GM21447 (cell line): ENCODE measurements around the gene TMEM272.
A peak's percentile ranks its signal among the peaks of the same experiment; 100 is the strongest.

ENCODE experiments used
- ATAC-seq: cut with Tn5 transposase; IDR thresholded peaks from one replicate; pipeline ENCODE4 v1.9.1; 2021; ENCODE audit not compliant: unreplicated experiment

TMEM272 gene

DNA sequence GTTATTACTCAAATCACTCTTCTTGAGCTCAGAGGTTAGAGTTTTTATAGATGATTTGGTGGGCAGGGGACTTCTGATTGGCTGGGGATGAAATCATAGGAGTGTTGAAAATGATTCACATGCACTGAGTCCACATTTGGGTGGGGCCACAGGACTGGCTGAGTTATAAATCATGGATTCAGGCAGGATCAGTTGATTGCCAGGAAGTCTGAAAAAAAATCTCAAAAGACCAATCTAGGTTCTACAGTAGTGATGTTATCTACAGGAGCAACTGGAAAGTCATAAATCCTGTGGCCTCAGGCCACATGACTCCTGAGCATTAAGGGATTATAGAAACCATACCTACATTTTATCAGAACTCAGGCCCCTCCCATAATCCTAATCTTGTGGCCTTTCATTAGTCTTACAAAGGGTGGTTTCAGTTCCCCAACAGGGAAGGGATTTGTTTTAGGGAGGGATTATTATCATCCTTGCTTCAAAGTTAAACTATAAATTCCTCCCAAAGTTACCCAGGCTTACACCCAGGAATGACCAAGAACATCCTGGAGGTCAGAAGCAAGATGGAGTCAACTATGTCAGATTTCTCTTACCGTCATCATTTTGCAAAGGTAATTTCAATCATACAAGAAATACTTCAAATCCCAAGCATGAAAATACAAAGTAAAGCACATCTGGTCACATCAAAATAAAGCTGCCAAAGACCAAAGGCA lies 11.2 kb upstream of the TMEM272 start:
- ATAC-seq = no peak

DNA sequence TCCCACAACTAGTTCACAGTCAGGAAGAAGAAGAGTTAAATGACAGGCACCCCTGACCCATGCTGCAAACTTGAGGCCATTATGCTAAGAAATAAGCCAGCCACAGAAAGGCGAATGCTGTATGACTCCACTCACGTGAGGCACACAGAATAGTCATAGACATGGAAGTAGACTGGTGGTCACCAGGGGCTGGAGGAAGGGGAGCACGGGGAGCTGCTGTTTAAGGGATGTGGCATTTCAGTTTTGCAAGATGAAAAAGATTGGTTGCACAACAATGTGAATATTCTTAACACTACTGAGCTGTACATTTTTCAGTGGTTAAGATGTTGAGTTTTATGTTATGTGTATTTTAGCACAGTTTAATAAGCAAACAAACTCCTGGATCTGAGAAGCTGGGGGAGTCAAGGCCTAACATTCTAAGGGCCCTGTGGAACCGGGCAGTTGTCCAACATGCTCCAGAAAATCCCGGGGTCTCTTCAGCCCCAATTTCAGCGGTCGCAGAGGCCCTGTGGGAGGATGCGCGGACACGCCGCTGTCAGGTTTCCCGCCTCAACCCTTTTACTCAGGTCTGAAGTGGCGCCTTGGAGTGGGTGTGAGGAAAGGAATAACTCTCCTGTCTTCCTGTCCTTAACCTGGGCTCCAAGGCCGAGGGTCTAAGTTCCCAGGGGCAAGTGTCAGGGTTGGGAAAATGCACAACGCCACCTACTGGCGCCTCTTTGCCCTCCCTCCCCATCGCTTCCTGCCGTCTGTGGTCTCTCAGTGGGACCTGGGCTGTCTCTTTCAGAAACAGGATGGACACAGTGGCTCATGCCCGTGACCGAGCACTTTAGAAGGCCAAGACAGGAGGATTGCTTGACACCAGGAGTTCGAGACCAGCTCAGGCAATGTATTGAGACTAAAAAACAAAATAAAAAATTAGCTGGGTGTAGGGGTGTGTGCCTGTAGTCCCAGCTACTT lies 4.4 kb upstream of the TMEM272 start:
- no peak for ATAC-seq

DNA sequence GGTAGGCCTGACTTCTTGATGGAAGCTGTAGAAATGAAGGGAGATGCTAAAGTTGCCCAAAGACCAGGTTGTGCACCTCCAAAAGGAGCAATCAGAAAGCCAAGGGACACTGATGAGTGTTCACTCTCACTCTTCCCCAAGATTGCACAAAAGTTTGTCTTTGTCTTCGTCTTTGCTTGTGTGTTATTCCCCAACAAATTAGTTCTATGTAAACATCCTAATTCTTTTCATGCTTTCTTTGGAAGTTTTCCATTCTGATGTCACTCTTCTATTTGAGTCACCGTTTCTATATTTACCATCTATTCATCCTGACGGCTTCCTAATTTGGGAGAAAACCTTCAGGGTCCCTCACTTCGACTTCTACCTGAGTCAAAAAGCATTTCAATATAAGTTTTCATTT lies 3.7 kb upstream of the TMEM272 start:
- ATAC-seq = no peak

DNA sequence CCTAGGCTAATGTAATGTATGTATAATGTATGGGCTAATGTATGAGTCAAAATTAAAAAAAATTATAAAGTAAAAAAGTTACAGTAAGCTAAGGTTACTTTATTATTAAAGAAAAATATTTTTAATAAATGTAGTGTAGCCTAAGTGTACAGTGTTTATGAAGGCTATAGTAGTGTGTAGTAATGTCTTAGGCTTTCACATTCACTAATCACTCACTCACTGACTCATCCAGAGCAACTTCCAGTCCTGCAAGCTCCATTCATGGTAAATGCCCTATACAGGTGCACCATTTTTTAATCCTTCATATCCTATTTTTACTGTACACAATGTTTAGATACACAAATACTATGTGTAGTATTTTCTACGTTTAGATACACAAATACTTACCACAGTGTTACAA lies 1.8 kb upstream of the TMEM272 start:
- no peak for ATAC-seq

DNA sequence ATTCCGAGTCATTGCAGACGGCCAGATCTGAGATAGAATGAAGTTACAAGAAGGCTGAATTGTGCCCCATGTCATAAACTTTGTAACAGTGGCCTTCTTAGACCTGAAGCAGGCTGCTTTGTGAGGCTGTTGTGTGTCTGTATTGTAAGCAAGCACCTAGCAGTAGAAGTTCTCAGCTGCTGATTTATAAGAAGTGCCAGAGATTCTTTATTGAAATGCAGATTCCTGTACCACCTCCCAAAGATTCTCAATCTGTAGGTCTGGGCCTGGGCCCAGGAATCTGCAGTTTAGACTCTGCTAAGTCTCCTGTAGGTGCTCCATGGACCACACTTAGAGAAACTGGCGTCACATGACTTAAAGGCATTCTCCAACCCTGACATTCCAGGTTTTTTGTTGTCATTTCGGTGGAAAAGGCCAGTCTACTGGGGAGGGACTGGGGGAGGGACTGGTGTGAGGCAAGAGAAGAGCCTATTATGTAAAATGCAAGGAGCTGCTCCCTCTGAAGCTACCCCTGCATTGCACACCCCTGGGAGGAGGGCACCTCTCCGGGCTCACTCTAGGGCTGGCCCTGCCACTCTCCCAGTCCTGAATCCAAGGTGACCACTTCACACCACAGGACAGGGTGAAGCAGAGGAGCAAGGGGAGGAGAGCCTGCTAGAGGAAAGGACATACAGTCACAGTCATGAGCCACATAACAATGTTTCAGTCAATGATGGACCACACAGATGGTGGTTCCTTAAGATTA lies 769 bp upstream of the TMEM272 start:
- ATAC-seq = no peak

DNA sequence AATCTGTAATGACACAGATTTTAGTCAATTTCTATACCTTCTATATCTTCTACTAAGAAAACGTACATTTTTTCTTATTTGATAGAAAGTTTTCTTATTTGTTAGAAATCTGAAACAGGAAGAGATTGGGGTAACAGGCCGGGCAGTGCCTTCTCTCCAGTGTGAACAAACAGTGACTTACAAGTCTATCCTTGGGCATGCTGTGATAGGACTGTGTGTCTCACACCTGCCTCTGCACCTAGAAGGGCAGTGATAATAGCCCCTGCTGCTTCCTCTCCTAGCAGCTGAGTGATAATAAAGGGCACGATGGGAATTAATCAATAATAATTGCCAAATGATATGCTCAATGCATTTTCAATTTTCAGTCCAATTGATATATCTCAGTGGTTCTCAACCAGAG lies 1.4 kb downstream of the TMEM272 start:
- ATAC-seq = no peak

DNA sequence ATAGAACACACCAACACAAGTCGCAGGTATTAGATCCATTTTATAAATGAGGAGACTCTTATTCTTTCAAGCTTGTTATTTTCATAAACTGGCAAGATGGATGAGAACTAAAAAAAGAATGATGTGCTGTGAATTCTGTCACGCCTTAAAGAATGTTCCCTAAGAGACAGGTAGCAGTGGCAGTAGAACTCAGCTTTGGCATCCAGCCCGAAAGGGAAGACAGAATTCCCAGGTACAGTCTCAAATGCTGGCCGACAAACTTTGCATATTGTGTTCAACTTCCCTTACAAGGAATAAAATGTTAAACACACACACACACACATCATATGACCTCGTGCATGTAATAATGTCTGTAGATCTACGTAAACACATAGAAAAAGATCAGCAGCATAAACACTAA lies 3.2 kb downstream of the TMEM272 start:
- ATAC-seq = no peak

DNA sequence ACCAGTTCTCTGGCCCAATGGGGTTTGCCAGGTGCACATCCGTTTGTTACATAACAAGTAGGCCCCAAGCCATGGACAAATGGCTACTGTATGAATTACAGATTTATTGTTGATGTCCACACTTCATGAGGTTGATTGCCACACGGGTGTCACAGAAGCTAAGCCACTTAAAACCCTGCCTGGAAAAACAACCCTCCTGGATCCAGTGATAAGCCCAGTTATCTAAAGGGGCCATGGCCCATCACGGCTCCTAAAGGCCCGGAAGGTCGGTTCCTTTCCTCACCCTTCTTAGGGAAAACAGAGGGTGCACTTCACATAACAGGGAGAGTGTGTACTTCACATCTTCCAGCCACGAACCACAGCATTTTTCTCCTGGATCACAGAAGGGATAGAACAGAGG lies 4.1 kb downstream of the TMEM272 start:
- ATAC-seq = no peak

DNA sequence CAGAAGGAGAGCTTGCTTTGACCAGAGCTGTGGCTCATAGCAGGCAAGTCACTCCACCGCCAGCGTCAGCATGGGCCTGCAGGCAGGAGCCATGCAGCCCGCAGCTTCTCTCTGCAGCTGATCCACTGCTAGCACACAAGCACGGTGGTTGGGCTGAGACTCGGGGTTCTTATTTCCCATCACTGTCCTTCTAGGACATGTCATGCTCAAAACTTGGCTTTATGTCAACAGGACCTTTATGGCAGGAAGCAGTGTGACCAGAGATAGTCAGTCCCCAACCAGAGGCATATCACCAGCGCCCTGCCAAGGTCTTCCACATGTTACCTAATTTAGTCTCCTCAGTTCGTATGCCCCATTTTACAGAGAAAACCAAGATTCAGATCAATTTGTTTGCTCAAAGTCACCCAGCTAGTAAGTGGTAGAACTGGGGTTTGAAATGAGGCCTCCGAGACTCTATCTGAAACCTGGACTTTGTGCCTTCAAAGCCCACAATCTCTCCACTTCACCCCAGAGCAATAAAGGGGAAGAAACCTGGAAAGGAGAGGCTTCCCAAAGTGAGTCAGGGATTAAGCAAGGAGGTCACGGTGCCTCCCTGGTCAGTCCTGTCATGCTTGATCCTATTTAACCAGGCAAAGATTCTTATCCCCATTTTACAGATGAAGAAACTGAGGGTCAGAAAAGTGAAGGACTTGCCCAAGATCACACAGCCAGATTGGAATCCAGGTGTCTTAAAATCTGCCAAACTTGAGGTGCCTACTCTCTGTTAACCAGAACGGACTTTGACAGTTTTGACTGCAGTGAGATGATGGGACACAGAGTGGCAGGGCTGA lies 5.1 kb downstream of the TMEM272 start:
- ATAC-seq = no peak

DNA sequence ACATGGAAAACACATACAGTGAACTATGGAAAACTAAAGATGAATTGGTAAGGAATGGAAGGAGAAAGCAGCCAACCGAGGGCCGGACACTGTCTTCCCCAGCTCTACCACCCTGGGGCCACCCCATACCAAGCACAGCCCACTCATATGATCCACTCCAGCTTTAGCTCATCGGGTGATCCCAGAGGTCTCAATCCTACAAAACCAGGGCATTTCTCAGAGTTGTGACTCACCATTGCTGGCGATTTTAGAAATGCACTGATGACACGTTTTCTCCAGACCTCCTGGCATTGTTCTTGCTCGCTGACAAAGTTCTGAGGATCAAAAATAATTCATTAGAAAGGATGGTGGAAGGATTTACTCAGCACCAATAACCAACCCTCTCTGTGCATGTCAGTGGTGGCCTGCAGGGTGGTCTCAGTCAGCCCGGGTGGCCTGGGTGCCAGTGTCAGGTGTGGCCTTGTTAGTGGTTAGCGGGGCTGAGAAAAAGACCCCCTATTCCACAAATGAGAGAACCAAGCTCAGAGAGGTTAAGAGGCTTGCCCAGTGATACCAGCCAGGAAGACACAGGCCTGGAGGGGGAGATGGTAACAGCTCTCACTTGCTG lies 6.6 kb downstream of the TMEM272 start:
- ATAC-seq = no peak

DNA sequence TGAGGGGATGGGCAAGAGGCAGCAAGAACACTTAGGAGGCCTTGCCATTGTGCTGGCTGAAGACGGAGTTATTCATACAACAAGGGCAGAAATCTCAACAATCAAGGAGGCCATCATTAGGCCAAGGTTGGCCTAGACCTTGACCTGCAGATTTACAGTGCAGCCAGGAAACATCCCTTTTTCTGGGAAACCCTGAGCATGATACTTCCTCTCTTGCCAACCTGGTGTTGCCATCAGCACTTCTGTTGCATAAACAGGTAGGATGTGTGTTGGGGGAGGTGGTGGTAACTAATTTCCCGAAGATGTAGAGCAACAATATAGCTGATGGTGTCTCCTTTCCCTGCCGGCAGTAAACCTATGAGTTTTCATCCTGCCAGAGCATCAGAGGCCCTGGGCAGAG lies 8.0 kb downstream of the TMEM272 start:
- no peak for ATAC-seq

DNA sequence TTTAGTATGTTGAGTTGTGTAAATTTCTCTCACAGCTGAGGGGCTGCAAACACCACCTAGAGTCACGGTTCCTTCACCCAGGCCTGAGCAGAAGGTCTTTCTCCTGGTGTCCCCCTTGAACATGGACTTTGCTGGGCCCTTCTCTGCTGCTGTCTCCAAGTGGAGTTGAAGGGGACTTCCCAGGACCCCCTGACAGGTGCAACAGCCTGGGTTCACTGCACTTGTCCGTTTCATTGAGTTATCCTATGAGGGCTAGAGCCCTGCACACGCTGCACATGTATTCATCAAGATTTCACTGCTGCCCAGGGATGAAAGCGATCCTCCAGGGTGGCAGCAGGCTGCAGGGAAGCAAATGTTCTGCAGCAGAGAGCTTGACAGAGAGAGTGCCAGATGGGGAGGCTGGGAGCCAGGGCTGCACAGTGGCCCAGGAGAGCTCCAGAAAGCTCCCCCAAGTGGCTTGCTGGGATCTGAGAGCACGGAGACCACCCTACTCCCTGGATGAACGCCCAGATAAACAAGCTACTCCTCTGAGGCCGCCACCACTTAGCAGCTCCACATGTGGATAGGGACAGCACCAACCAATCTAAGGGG lies 10.3 kb downstream of the TMEM272 start:
- no peak for ATAC-seq

DNA sequence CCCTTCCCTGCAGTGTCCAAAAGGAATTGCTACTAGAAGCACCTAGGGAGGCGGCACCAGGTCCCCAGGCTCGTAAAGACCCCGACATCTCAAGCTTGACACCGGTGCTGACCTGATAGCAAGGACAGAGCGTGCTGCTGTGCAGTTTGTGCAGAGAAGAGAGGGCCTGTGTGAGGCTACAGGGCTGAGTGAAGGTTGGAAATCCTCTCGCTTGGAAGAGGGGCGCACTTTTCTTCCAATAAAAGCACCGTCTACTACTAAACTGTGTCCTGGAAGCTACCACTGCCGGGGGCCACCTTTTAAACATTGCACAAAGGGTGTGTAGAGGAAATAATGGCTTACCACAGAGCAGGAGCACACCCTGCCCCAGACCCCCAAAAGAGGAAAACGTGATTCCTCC lies 11.0 kb downstream of the TMEM272 start:
- ATAC-seq = no peak

DNA sequence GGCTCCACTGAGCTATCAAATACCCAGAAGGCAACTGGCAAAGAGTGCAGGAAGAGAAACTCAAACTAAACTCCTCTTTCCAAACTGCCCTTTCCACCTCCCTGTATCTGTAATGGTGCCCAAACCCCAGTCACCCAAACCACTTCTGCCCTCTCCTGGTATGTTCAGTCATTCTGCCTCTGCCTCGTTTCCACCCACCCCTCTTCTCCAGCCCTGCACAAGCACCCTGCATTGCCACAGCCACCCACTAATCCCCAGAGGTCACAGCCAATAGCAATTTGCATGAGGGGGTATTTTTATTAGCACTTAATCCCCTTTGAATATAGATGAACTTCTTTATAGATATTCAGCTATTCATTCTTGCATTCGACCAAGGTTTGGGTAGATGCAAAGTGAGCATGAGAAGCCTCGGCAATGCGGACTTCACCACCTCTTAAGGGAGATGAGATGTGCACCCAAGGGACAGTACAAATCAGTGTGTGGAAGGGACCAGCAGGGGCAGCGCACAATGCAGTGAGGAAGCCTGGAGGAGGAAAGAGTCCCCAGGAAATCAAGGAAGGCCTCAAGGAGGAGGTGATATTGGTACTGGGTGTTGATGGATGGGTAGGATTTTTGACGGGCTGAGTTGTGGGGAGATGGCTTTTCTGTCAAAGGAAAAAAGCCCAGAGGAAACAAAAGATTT lies 12.4 kb downstream of the TMEM272 start:
- peak; percentile 75 for ATAC-seq

DNA sequence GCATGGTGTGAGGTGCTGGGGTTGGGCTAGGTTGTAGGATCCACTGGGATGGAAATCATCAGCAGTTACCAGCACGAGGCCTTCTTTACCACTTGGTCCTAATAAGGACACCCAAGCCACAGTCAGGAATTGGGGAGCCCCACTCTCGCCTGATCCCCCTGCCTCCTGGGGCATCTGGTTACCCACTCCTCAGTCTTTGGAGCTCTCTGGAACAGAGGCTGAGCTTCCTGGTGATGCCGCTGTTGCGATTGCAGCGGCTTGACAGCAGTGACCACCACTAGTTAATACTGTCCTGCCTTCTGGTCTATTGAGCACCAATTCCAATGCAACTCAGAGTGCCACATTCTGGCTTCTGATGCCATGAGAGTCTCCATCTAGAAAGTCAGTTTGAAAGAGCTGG lies 13.5 kb downstream of the TMEM272 start:
- no peak for ATAC-seq

DNA sequence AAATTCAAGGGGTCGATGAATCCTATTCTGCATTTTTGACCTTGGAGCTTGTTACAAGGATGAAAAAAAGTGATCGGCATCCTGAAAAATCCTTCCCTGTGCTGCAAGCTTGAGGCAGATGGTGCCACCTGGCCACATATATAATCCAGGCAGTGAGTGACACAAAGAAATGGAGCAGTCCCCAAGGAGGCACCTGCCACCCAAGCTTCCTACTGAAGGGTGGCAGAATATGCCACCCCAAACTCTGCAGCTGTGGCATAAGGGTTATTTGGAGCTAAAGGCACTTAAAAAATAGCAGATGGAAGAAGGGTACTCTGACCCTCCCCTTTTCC lies 15.4 kb downstream of the TMEM272 start:
- ATAC-seq = no peak

DNA sequence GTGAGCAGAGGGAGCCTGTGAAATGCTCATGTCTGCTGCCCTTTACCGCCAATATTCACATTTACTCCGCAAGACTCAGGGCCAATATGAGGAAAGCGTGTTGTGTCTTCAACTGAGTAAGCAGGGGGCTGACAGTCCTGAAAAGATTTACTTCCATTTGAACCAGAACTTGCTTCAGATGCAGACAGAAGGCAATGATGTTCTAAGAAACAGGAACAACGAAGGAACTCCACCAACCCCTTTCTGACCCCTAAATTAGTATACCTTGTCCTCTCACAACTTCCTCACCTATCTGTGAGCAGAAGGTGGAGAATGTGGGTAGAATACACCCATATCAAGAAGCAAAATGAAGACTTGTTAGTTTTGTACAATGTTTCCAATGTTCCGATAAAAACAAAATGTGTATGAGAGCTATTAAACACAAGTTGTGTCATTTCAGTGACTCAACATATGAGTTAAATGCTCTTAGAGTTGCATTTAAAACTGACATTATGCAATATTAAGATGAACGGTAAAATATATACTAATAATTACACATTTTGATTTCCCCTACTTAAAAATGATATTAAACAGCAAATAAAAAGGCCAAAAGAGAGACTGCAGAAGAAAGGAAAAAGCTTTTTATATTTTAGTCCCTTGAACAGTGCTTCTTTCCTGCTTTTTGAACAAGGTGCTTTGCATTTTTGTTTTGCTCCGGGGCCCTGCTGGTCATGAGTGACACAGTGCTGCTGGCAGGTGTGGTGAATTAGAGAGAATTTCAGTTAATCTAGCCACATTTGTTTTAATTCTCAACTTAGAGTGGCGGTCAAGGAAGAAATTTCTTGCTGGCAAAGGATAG lies 16.0 kb downstream of the TMEM272 start:
- no peak for ATAC-seq

DNA sequence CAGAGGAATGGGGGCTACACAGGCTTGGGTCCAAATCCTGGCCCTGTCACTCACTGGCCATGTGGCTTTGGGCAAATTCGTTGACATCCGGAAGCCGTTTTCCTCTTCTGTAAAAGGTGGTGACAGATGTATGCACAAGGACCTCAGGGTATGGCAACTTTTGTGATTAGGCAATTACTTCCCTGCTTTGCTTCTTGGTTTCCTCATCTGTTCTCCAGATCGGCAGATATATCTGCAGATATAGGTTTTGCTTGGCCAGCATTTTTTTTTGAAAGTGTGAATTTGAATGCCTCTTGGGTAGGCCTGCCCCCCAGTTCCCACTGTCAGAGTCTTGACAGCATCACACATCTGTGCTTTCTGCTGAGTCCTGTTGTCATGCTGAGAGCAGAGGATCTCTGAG lies 17.7 kb downstream of the TMEM272 start:
- no peak for ATAC-seq

DNA sequence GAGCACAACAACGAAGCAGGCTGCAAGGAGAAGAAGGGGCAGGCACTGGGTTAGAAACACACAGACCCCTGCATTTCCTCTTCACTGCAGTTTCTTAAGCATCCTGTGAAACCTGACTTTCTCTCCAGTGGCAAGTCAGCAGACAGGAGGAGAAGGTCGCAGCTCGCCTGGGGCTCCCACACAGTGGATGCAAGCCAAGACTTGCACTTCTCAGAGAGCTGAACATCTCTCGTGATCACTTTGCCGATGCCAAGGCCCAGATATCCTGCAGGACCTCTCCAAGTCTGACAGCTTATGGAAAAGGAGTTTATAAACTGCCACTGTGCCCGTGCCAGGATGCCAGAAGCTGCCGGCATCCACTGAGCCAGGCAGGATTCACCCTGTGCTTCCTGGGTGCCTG lies 18.4 kb downstream of the TMEM272 start:
- ATAC-seq = no peak
